Endothelial cell (in vitro differentiated cells): ENCODE data around the gene ASTN1. TPM values are rescaled to one million over a fixed set of nuclear protein-coding genes. Genes with fewer than 3 reads are reported as not detected.

ENCODE experiments used
- DNase-seq: peaks from one replicate; pipeline ENCODE4 v3.0.0; 2021; ENCODE audit warnings: low spot score
- H3K27ac Mint-ChIP-seq: one replicate; pipeline ENCODE4 v1.8.0; 2021; ENCODE audit warnings: mixed read lengths, inconsistent platforms; ENCODE audit not compliant: unreplicated experiment
- H3K27me3 Mint-ChIP-seq: one replicate; pipeline ENCODE4 v1.8.0; 2021; ENCODE audit warnings: mild to moderate bottlenecking, moderate library complexity, mixed read lengths, inconsistent platforms; ENCODE audit not compliant: unreplicated experiment
- H3K36me3 Mint-ChIP-seq: one replicate; pipeline ENCODE4 v1.8.0; 2021; ENCODE audit warnings: mild to moderate bottlenecking, low read depth, mixed read lengths, inconsistent platforms; ENCODE audit not compliant: unreplicated experiment
- H3K4me1 Mint-ChIP-seq: one replicate; pipeline ENCODE4 v1.8.0; 2021; ENCODE audit warnings: mild to moderate bottlenecking, mixed read lengths, inconsistent platforms; ENCODE audit not compliant: unreplicated experiment
- H3K4me3 Mint-ChIP-seq: one replicate; pipeline ENCODE4 v1.8.0; 2021; ENCODE audit warnings: mild to moderate bottlenecking, mixed read lengths, inconsistent platforms; ENCODE audit not compliant: unreplicated experiment
- H3K9me3 Mint-ChIP-seq: one replicate; pipeline ENCODE4 v1.8.0; 2021; ENCODE audit warnings: mixed read lengths, inconsistent platforms; ENCODE audit not compliant: unreplicated experiment
- CTCF ChIP-seq: fragments of 200-600 bp; sonication (generic); IDR thresholded peaks from one replicate; pipeline ENCODE4 v1.5.0; 2021; ENCODE audit warnings: antibody characterized with exemption; ENCODE audit not compliant: unreplicated experiment
- total RNA-seq: library from RNA; stranded (reverse); fragmentation: NEBNext Ultra II Directional; extraction: Animal tissue kit (Norgen Biotek cat#: 25700); gene quantifications from one replicate; pipeline ENCODE4 v1.2.1, GENCODE V29; 2021; ENCODE audit not compliant: unreplicated experiment

ASTN1 gene
- total RNA-seq, 1 donor from 2014 or later: 66.6 TPM

DNA sequence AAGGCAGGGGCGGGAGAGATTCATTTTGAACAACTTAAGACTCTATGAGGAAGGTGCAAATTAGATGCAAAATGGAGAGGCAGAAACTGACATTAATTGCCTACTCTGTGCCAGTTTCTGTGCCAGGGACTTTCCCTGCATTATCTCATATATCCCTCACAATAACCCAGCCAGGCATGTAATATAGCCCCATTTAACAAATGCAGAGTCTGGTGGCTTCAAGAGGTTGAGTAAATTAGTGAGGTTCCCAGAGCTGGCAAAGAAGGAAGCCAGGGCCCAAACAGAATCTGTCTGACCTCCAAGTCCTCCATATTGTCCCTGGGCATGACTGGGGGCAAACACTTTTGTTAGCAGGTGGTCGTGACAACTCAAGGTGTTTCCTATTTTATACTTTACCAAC lies 199.8 kb downstream of the ASTN1 start:
- Mint-ChIP-seq H3K36me3 (peaks cover 21% of the 10 kb centered on the region), H3K27me3 (peaks cover 3% of the 10 kb centered on the region), H3K4me1 (peaks cover 10% of the 10 kb centered on the region), H3K4me3 (no peak overlapping the region), H3K9me3 (no peaks in the 10 kb centered on the region), H3K27ac (no peak overlapping the region)
- no peak for DNase-seq
- no peak for TF ChIP-seq CTCF

DNA sequence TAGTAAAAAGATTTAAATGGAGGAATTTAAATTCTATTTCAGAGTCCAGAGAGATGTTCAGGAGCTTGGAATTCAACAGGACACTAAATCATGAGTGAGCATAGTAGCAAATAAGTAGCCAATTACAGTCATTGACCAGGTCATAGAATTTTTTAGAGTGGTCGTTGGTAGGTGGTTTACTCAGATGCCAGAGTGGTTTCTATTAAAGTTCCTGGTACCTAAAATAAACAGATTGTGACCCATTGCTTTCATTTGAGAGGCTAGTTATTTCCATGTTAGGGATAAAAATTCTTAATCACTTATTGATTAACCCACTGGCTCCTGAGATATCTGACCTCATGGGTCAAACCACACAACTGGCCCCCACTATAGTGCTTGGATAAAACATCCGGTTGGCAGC lies 201.3 kb downstream of the ASTN1 start:
- no peak for TF ChIP-seq CTCF
- Mint-ChIP-seq H3K9me3 (no peaks in the 10 kb centered on the region), H3K27me3 (no peaks in the 10 kb centered on the region), H3K27ac (no peak overlapping the region), H3K36me3 (peaks cover 18% of the 10 kb centered on the region), H3K4me1 (peaks cover 4% of the 10 kb centered on the region), H3K4me3 (no peak overlapping the region)
- no peak for DNase-seq

GRCh38 chr1:176961678-176962077 lies 202.8 kb downstream of the ASTN1 start:
- no peak for TF ChIP-seq CTCF
- no peaks in the 10 kb centered on the region for H3K9me3 Mint-ChIP-seq
- no peak overlapping the region for H3K4me3 Mint-ChIP-seq
- no peak for DNase-seq
- peaks cover 4% of the 10 kb centered on the region for H3K4me1 Mint-ChIP-seq
- H3K27ac Mint-ChIP-seq: no peak overlapping the region
- peaks cover 18% of the 10 kb centered on the region for H3K36me3 Mint-ChIP-seq
- H3K27me3 Mint-ChIP-seq: no peaks in the 10 kb centered on the region

- peaks cover 4% of the 10 kb centered on the region for H3K27me3 Mint-ChIP-seq
- DNase-seq: no peak
Measured at GRCh38 chr1:176959191-176959820, 205.2 kb downstream of the ASTN1 start.

More at GRCh38 chr1:176959191-176959820, 205.2 kb downstream of the ASTN1 start:
- H3K4me1 Mint-ChIP-seq: peaks cover 11% of the 10 kb centered on the region
- TF ChIP-seq CTCF: no peak
- H3K36me3 Mint-ChIP-seq: peaks cover 22% of the 10 kb centered on the region
- no peaks in the 10 kb centered on the region for H3K9me3 Mint-ChIP-seq
- no peak overlapping the region for H3K4me3 Mint-ChIP-seq
- H3K27ac Mint-ChIP-seq: no peak overlapping the region
